SK-N-SH (cell line): Measurements from ENCODE around the gene PTGR2. TPM values are rescaled to one million over a fixed set of nuclear protein-coding genes. Genes with fewer than 3 reads are reported as not detected.

Experiments used
- CTCF ChIA-PET: fragments of 300-600, 350-600 bp; formaldehyde crosslinking; extraction: SDS; loops from one replicate; lab custom pipeline; 2021; lab: Yijun Ruan, JAX
- POLR2A ChIA-PET: fragments of 350-600 bp; sonication (Branson Sonifier 250); formaldehyde crosslinking; extraction: SDS; loops from one replicate; lab custom pipeline; 2020; ENCODE audit warnings: antibody characterized with exemption, inconsistent platforms; lab: Yijun Ruan, JAX
- DNase-seq: peaks from one replicate; pipeline ENCODE4 v3.0.0; 2012
- H2AFZ ChIP-seq: fragments of 200-600 bp; sonication (generic); 2 replicates; pipeline ENCODE4 v1.8.1; 2016; ENCODE audit warnings: antibody characterized with exemption, mild to moderate bottlenecking, low read depth
- H3F3A ChIP-seq: fragments of 200-600 bp; sonication (generic); replicated peaks from 2 replicates; pipeline ENCODE3; 2016; ENCODE audit warnings: antibody characterized with exemption, mild to moderate bottlenecking; ENCODE audit not compliant: insufficient read depth
- H3K27ac ChIP-seq, 2 experiments: fragments of 200-500 bp in 1 of 2; fragments of 200-600 bp in 1 of 2; sonication (Bioruptor generic) in 1 of 2; sonication (generic), shearing (Covaris generic) in 1 of 2; 2 replicates each; pipeline versions ENCODE4 v1.5.1 to v1.6.1; 2014 to 2016; ENCODE audit warnings: low read depth in 2 of 2, inconsistent platforms in 1 of 2, low read length in 1 of 2, mild to moderate bottlenecking in 1 of 2, mixed read lengths in 1 of 2
- H3K27me3 ChIP-seq: fragments of 200-600 bp; sonication (generic), shearing (Covaris generic); 2 replicates; pipeline ENCODE4 v1.6.1; 2016; ENCODE audit warnings: mixed run types; ENCODE audit not compliant: insufficient read depth
- H3K36me3 ChIP-seq, 2 experiments: fragments of 200-500 bp in 1 of 2; fragments of 200-600 bp in 1 of 2; sonication (Bioruptor generic) in 1 of 2; sonication (generic) in 1 of 2; replicated peaks in 1 of 2; 2 replicates each; pipeline versions ENCODE3 to v1.5.1; 2014 to 2016; ENCODE audit warnings: low read length in 1 of 2, mild to moderate bottlenecking in 1 of 2; ENCODE audit not compliant: insufficient read depth in 2 of 2, control insufficient read depth in 1 of 2
- H3K4me1 ChIP-seq, 2 experiments: fragments of 200-500 bp in 1 of 2; fragments of 200-600 bp in 1 of 2; sonication (Bioruptor generic) in 1 of 2; sonication (generic), shearing (Covaris generic) in 1 of 2; 2 replicates each; pipeline versions ENCODE4 v1.5.1 to v1.6.1; 2014 to 2016; ENCODE audit warnings: low read depth in 1 of 2, low read length in 1 of 2, mixed run types in 1 of 2; ENCODE audit not compliant: insufficient read depth in 2 of 2, control insufficient read depth in 1 of 2
- H3K4me2 ChIP-seq: fragments of 200-600 bp; sonication (generic), shearing (Covaris generic); 2 replicates; pipeline ENCODE4 v1.6.1; 2017; ENCODE audit warnings: mixed run types
- H3K4me3 ChIP-seq, 2 experiments: fragments of 200-500 bp in 1 of 2; fragments of 200-600 bp in 1 of 2; sonication (Bioruptor generic) in 1 of 2; sonication (generic), shearing (Covaris generic) in 1 of 2; 2 replicates each; pipeline versions ENCODE4 v1.5.1 to v1.8.1; 2014 to 2016; ENCODE audit warnings: low read depth in 2 of 2, inconsistent platforms in 1 of 2, low read length in 1 of 2, mild to moderate bottlenecking in 1 of 2, mixed read lengths in 1 of 2, moderate library complexity in 1 of 2
- H3K79me2 ChIP-seq: fragments of 200-600 bp; sonication (generic); 2 replicates; pipeline ENCODE4 v1.8.1; 2017; ENCODE audit warnings: mild to moderate bottlenecking; ENCODE audit not compliant: insufficient read depth
- H3K9ac ChIP-seq: fragments of 200-600 bp; sonication (generic); 2 replicates; pipeline ENCODE4 v1.6.1; 2017; ENCODE audit warnings: mixed run types
- H3K9me2 ChIP-seq: fragments of 200-600 bp; sonication (generic); 2 replicates; pipeline ENCODE4 v1.6.1; 2017; ENCODE audit warnings: mixed run types
- H3K9me3 ChIP-seq: fragments of 200-600 bp; sonication (generic); 2 replicates; pipeline ENCODE4 v1.6.1; 2017; ENCODE audit warnings: mixed run types, mild to moderate bottlenecking, moderate library complexity
- H4K20me1 ChIP-seq: fragments of 200-600 bp; sonication (generic); 2 replicates; pipeline ENCODE4 v1.6.1; 2017; ENCODE audit warnings: mild to moderate bottlenecking, mixed run types; ENCODE audit not compliant: insufficient read depth
- JUND ChIP-seq: IDR thresholded peaks from 2 replicates; pipeline ENCODE4 v1.4.0; 2012
- MEF2A ChIP-seq: IDR thresholded peaks from 2 replicates; pipeline ENCODE4 v1.4.0; 2012; ENCODE audit warnings: low read depth, borderline replicate concordance
- MXI1 ChIP-seq: IDR thresholded peaks from 2 replicates; pipeline ENCODE4 v1.6.1; 2012; ENCODE audit warnings: mild to moderate bottlenecking, low read depth, low read length, improper control_type of control experiment
- NFIC ChIP-seq: IDR thresholded peaks from 2 replicates; pipeline ENCODE4 v1.4.0; 2012; ENCODE audit warnings: borderline replicate concordance
- RXRA ChIP-seq: IDR thresholded peaks from 2 replicates; pipeline ENCODE4 v1.4.0; 2012; ENCODE audit warnings: low read depth, mild to moderate bottlenecking, borderline replicate concordance
- SIN3A ChIP-seq: IDR thresholded peaks from 2 replicates; pipeline ENCODE4 v1.6.1; 2012; ENCODE audit warnings: low read depth, mild to moderate bottlenecking, low read length, moderate library complexity, borderline replicate concordance
- TAF1 ChIP-seq: IDR thresholded peaks from 2 replicates; pipeline ENCODE4 v1.6.1; 2012; ENCODE audit warnings: low read depth, mild to moderate bottlenecking, low read length, moderate library complexity, borderline replicate concordance
- TEAD4 ChIP-seq: IDR thresholded peaks from 2 replicates; pipeline ENCODE4 v1.4.0; 2012; ENCODE audit warnings: mild to moderate bottlenecking, borderline replicate concordance; ENCODE audit not compliant: insufficient read depth
- WGBS: methylation state at CpG from one replicate; pipeline ENCODE4 v1.1.6; 2017; ENCODE audit warnings: low lambda C conversion rate; 5-methylcytosine and 5-hydroxymethylcytosine counted together
- polyA plus RNA-seq, 3 experiments: library from polyadenylated mRNA; depleted of rRNA; stranded (reverse); fragments of >200 nt; gene quantifications; 2 replicates each; pipeline ENCODE4 v1.2.3, GENCODE V29; 2012
- TF ChIP-seq, protein P1 (sequence below): IDR thresholded peaks from 2 replicates; pipeline ENCODE4 v1.4.0; 2012; ENCODE audit warnings: low read depth, borderline replicate concordance
- TF ChIP-seq, protein P2 (sequence below): IDR thresholded peaks from 2 replicates; pipeline ENCODE4 v1.4.0; 2012; ENCODE audit warnings: low read depth
- TF ChIP-seq, protein P3 (sequence below): IDR thresholded peaks from 2 replicates; pipeline ENCODE4 v1.4.0; 2012; ENCODE audit warnings: low read depth, borderline replicate concordance
- TF ChIP-seq, protein P4 (sequence below): IDR thresholded peaks from 2 replicates; pipeline ENCODE4; 2012
- TF ChIP-seq, protein P5 (sequence below): fragments of 150-350 bp; IDR thresholded peaks from 2 replicates; pipeline ENCODE4 v1.6.1; 2016; ENCODE audit warnings: mild to moderate bottlenecking, low read depth, low read length
- TF ChIP-seq, protein P6 (sequence below): fragments of 150-350 bp; IDR thresholded peaks from 2 replicates; pipeline ENCODE4 v1.6.1; 2017; ENCODE audit warnings: antibody characterized with exemption, low read length, low read depth, borderline replicate concordance

PTGR2 gene
- polyA plus RNA-seq, 1 of the 3 experiments (the other 2 are of a cell fraction): 7.1 TPM

DNA sequence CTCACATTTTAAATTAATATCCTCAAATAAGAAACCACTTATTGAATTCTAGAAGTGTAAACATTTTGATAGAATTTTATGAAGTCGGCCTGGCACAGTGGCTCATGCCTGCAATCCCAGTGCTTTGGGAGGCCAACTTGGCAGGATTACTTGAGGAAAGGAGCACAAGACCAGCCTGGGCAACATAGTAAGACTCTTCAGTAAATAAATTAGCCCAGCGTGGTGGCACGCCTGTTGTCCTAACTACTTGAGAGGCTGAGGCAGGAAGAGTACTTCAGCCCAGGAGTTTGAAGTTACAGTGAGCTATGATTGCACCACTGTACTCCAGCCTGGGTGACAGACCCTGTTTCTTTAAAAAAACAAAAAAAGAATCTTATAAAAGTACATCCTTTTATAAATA lies 26.2 kb downstream of the PTGR2 start:
- no peaks in the 10 kb centered on the region for H3K9me2 ChIP-seq
- no peaks in the 10 kb centered on the region for H3K4me1 ChIP-seq
- TF ChIP-seq JUND (no peak), MEF2A (no peak)
- TF ChIP-seq, protein P1, sequence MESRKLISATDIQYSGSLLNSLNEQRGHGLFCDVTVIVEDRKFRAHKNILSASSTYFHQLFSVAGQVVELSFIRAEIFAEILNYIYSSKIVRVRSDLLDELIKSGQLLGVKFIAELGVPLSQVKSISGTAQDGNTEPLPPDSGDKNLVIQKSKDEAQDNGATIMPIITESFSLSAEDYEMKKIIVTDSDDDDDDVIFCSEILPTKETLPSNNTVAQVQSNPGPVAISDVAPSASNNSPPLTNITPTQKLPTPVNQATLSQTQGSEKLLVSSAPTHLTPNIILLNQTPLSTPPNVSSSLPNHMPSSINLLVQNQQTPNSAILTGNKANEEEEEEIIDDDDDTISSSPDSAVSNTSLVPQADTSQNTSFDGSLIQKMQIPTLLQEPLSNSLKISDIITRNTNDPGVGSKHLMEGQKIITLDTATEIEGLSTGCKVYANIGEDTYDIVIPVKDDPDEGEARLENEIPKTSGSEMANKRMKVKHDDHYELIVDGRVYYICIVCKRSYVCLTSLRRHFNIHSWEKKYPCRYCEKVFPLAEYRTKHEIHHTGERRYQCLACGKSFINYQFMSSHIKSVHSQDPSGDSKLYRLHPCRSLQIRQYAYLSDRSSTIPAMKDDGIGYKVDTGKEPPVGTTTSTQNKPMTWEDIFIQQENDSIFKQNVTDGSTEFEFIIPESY: no peak
- TF ChIP-seq, protein P2, sequence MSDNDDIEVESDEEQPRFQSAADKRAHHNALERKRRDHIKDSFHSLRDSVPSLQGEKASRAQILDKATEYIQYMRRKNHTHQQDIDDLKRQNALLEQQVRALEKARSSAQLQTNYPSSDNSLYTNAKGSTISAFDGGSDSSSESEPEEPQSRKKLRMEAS: no peak
- TF ChIP-seq, protein P3, sequence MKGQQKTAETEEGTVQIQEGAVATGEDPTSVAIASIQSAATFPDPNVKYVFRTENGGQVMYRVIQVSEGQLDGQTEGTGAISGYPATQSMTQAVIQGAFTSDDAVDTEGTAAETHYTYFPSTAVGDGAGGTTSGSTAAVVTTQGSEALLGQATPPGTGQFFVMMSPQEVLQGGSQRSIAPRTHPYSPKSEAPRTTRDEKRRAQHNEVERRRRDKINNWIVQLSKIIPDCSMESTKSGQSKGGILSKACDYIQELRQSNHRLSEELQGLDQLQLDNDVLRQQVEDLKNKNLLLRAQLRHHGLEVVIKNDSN: no peak
- no peak overlapping the region for H3K9ac ChIP-seq
- H2AFZ ChIP-seq: no peak overlapping the region
- POLR2A ChIA-PET: no interaction called here
- no peaks in the 10 kb centered on the region for H4K20me1 ChIP-seq
- CTCF ChIA-PET: interaction anchor here (1.1 kb wide), 1 partner anchor 26 kb away, joined by 3 read pairs; the partner anchor contains the start of gene PTGR2
- no peaks in the 10 kb centered on the region for H3K27me3 ChIP-seq
- no peak overlapping the region for H3K27ac ChIP-seq
- peaks cover 20 to 27% of the 10 kb centered on the region in 2 experiments for H3K36me3 ChIP-seq
- H3K4me3 ChIP-seq: no peak overlapping the region
- peaks cover 3% of the 10 kb centered on the region for H3F3A ChIP-seq
- H3K9me3 ChIP-seq: no peaks in the 10 kb centered on the region
- no peaks in the 10 kb centered on the region for H3K79me2 ChIP-seq
- no peak overlapping the region for H3K4me2 ChIP-seq
- 83% methylated on average over 2 of the region's 3 CpGs for WGBS
- no peak for DNase-seq

DNA sequence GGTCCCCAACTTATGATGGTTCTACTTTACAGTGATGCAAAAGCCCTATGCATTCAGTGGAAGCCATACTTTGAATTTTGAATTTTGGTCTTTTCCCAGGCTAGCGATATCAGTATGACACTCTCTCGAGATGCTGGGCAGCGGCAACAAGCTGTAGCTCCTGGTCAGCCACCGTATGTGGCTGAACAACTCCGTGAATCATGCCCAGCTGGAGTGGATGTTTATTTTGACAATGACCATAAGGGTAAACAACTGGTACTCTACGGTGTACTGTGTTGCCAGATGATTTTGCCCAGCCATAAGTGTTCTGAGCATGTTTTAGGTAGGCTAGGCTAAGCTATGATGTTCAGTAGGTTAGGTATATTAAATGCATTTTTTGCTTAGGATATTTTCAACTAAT lies 26.8 kb downstream of the PTGR2 start:
- Histone ChIP-seq H3K9me2 (no peaks in the 10 kb centered on the region), H3K27me3 (no peaks in the 10 kb centered on the region), H3K27ac (no peak overlapping the region), H3K9me3 (no peaks in the 10 kb centered on the region), H3K4me3 (no peak overlapping the region), H3K36me3 (peaks cover 20 to 25% of the 10 kb centered on the region in 2 experiments), H3K4me2 (no peak overlapping the region), H2AFZ (no peak overlapping the region), H3K79me2 (no peaks in the 10 kb centered on the region), H3K9ac (no peak overlapping the region), H3F3A (peaks cover 3% of the 10 kb centered on the region), H4K20me1 (no peaks in the 10 kb centered on the region), H3K4me1 (no peaks in the 10 kb centered on the region)
- WGBS: 93% methylated on average over 6 of the region's 6 CpGs
- POLR2A ChIA-PET: no interaction called here
- TF ChIP-seq, protein P1: no peak
- TF ChIP-seq RXRA (no peak), NFIC (no peak), MEF2A (no peak), SIN3A (no peak), JUND (no peak), MXI1 (no peak), TEAD4 (no peak), TAF1 (no peak)
- TF ChIP-seq, protein P4, sequence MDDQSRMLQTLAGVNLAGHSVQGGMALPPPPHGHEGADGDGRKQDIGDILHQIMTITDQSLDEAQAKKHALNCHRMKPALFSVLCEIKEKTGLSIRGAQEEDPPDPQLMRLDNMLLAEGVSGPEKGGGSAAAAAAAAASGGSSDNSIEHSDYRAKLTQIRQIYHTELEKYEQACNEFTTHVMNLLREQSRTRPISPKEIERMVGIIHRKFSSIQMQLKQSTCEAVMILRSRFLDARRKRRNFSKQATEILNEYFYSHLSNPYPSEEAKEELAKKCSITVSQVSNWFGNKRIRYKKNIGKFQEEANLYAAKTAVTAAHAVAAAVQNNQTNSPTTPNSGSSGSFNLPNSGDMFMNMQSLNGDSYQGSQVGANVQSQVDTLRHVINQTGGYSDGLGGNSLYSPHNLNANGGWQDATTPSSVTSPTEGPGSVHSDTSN: no peak
- TF ChIP-seq, protein P2: no peak
- TF ChIP-seq, protein P5, sequence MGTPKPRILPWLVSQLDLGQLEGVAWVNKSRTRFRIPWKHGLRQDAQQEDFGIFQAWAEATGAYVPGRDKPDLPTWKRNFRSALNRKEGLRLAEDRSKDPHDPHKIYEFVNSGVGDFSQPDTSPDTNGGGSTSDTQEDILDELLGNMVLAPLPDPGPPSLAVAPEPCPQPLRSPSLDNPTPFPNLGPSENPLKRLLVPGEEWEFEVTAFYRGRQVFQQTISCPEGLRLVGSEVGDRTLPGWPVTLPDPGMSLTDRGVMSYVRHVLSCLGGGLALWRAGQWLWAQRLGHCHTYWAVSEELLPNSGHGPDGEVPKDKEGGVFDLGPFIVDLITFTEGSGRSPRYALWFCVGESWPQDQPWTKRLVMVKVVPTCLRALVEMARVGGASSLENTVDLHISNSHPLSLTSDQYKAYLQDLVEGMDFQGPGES: no peak
- TF ChIP-seq, protein P6, sequence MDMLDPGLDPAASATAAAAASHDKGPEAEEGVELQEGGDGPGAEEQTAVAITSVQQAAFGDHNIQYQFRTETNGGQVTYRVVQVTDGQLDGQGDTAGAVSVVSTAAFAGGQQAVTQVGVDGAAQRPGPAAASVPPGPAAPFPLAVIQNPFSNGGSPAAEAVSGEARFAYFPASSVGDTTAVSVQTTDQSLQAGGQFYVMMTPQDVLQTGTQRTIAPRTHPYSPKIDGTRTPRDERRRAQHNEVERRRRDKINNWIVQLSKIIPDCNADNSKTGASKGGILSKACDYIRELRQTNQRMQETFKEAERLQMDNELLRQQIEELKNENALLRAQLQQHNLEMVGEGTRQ: no peak
- CTCF ChIA-PET: interaction anchor here (1.0 to 1.3 kb wide), 2 partner anchors 11 to 35 kb away, joined by 3 to 4 read pairs; no protein-coding TSS in a partner anchor
- no peak for DNase-seq
